HG03342 (cell line): ENCODE data around the gene NTN4.
"Not testable (repeated sequence)": the region's sequence is repeated elsewhere in the genome, so short reads cannot be mapped to it uniquely, and the experiment has no call there.

Experiments used
- ATAC-seq: cut with Tn5 transposase; IDR thresholded peaks from one replicate; pipeline ENCODE4 v1.9.1; 2021; ENCODE audit warnings: mild to moderate bottlenecking, moderate library complexity; ENCODE audit not compliant: unreplicated experiment

NTN4 gene

GRCh38 chr12:95629392-95629791 lies 161.2 kb downstream of the NTN4 start:
- no peak for ATAC-seq

GRCh38 chr12:95626854-95627253 lies 163.7 kb downstream of the NTN4 start:
- ATAC-seq: no peak

GRCh38 chr12:95625012-95625411 lies 165.6 kb downstream of the NTN4 start:
- no peak for ATAC-seq

- ATAC-seq: no peak
Observed at GRCh38 chr12:95624589-95624988, 166.0 kb downstream of the NTN4 start.

GRCh38 chr12:95623554-95624170 lies 166.9 kb downstream of the NTN4 start:
- peak; percentile 91 for ATAC-seq

- no peak for ATAC-seq
Observed at GRCh38 chr12:95622879-95623278, 167.7 kb downstream of the NTN4 start.

GRCh38 chr12:95621725-95622124 lies 168.8 kb downstream of the NTN4 start:
- ATAC-seq: no peak

GRCh38 chr12:95620171-95620570 lies 170.4 kb downstream of the NTN4 start:
- no peak for ATAC-seq

GRCh38 chr12:95616470-95616869 lies 174.1 kb downstream of the NTN4 start:
- not testable (repeated sequence) for ATAC-seq

- ATAC-seq: no peak
Observed at GRCh38 chr12:95615749-95616148, 174.8 kb downstream of the NTN4 start.

GRCh38 chr12:95614390-95614982 lies 176.1 kb downstream of the NTN4 start:
- no peak for ATAC-seq

- ATAC-seq: no peak
Observed at GRCh38 chr12:95613021-95613420, 177.5 kb downstream of the NTN4 start.

GRCh38 chr12:95611676-95612309 lies 178.8 kb downstream of the NTN4 start:
- no peak for ATAC-seq

- ATAC-seq: no peak
Observed at GRCh38 chr12:95608252-95609033, 182.1 kb downstream of the NTN4 start.
